GM19351 (cell line): ENCODE measurements around the gene IRAG1.

Experiments used
- ATAC-seq: cut with Tn5 transposase; IDR thresholded peaks from one replicate; pipeline ENCODE4 v1.9.1; 2021; ENCODE audit warnings: mild to moderate bottlenecking, moderate library complexity; ENCODE audit not compliant: unreplicated experiment

The IRAG1 gene

GRCh38 chr11:10646681-10647355 lies 46.7 kb downstream of the IRAG1 start:
- no peak for ATAC-seq

DNA sequence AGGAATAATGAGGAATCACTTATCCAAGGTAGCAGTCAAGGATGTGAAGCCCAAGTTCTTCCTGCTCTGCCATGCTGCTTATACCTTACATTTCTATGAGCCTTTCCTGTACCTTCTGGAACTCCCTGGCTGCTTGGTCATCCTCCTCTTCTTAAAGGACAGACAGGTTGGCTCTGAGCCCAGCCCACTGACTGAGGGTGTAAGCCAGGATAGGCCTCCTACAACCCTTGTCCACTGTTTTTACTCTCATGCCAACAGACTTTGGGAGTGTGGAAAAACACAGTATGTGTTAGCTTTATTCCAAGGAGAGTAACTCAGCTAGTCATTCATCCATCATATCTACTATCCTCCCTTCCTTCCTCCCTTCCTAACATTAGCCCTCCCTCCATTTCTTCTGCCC lies 47.5 kb downstream of the IRAG1 start:
- no peak for ATAC-seq

DNA sequence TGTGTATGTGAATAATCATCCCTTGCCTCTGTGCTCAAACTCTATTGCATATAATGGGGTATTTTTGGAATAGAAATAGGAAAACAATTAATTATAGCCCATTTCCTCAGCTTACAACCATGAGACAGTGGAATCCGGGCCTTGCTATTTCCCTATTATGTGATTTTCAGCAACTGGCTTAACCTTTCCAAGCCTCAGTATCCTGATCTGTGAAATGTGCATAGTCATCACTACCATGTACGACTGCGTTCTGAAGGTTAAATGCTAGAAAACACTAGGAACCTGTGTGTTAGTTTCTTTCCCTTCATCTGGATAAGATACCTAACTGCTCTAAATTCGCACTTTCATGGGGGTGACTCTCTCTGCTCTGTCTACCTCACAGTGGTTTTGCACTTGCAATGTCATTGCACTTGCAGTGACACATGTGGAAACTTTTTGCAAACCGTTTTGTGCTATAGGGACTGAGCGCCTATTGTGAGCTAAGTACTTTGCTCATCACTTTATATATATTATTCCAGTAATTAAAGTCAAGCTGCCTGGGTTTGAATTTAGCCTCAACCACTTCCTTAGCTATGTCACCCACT lies 48.3 kb downstream of the IRAG1 start:
- ATAC-seq, result no peak
